ENCODE results near the gene RALY.
"Not testable (repeated sequence)": the region's sequence is repeated elsewhere in the genome, so short reads cannot be mapped to it uniquely, and the experiment has no call there.

The RALY gene

GRCh38 chr20:34111702-34112599 lies 118.2 kb downstream of the RALY start, which contains the start of gene EIF2S2:
TSS of gene EIF2S2 (minus strand) at chr20:34112243. CDS start at chr20:34112110, 133 bp downstream.
- peak; percentile 79 to 93 (median 88) for DNase-seq

GRCh38 chr20:34112600-34113101 lies 118.9 kb downstream of the RALY start:
- DNase-seq, result no peak

- no peak for DNase-seq
Observed at GRCh38 chr20:34114809-34115208, 121.1 kb downstream of the RALY start.

- no peak for DNase-seq
Observed at GRCh38 chr20:34115232-34115631, 121.5 kb downstream of the RALY start.

- DNase-seq, result no peak
Observed at GRCh38 chr20:34120213-34120612, 126.5 kb downstream of the RALY start.

- DNase-seq, result no peak
Observed at GRCh38 chr20:34122274-34122980, 128.7 kb downstream of the RALY start.

- DNase-seq, result no peak
Observed at GRCh38 chr20:34123309-34123708, 129.6 kb downstream of the RALY start.

- no peak for DNase-seq
Observed at GRCh38 chr20:34124469-34125249, 130.9 kb downstream of the RALY start.

GRCh38 chr20:34127792-34128191 lies 134.1 kb downstream of the RALY start:
- DNase-seq, result no peak

- DNase-seq, result peak; percentile 7 to 22 (median 14)
Observed at GRCh38 chr20:34129518-34130162, 135.9 kb downstream of the RALY start.

- DNase-seq, result no peak
Observed at GRCh38 chr20:34131491-34131890, 137.8 kb downstream of the RALY start.

GRCh38 chr20:34132491-34132890 lies 138.8 kb downstream of the RALY start:
- DNase-seq, result not testable (repeated sequence)

- not testable (repeated sequence) for DNase-seq
Observed at GRCh38 chr20:34132943-34133342, 139.2 kb downstream of the RALY start.

GRCh38 chr20:34133365-34133860 lies 139.7 kb downstream of the RALY start:
- DNase-seq, result not testable (repeated sequence)
